RWPE2 (cell line): ENCODE data around the gene SLC25A26.

Experiments
- ATAC-seq: fragments of 200-7000 bp; cut with Tn5 transposase; 3 replicates; pipeline ENCODE4 v1.9.1; 2021; ENCODE audit warnings: low read depth
- DNase-seq: peaks from one replicate; pipeline ENCODE4 v3.0.0-alpha.2; 2020; ENCODE audit warnings: low spot score
- H3K27ac ChIP-seq: fragments of 450-650 bp; 2 replicates; pipeline ENCODE4 v1.5.1; 2017; ENCODE audit warnings: mild to moderate bottlenecking; ENCODE audit not compliant: poor library complexity, severe bottlenecking
- H3K27me3 ChIP-seq: fragments of 250-450 bp; sonication (Bioruptor Pico); 2 replicates; pipeline ENCODE4 v1.5.1; 2021; ENCODE audit warnings: mild to moderate bottlenecking, moderate library complexity; ENCODE audit not compliant: insufficient read depth, poor library complexity, severe bottlenecking
- H3K36me3 ChIP-seq: fragments of 250-450 bp; sonication (Bioruptor Pico); 2 replicates; pipeline ENCODE4 v1.5.1; 2020; ENCODE audit warnings: low read depth, mild to moderate bottlenecking, moderate library complexity
- H3K4me1 ChIP-seq: fragments of 250-450 bp; sonication (Bioruptor Pico); 2 replicates; pipeline ENCODE4 v1.5.1; 2021; ENCODE audit warnings: mild to moderate bottlenecking, moderate library complexity; ENCODE audit not compliant: insufficient read depth, poor library complexity, severe bottlenecking
- H3K4me3 ChIP-seq: fragments of 250-450 bp; sonication (Bioruptor Pico); 2 replicates; pipeline ENCODE4 v1.5.1; 2021; ENCODE audit warnings: mild to moderate bottlenecking, moderate library complexity; ENCODE audit not compliant: severe bottlenecking
- H3K9me3 ChIP-seq: fragments of 250-450 bp; sonication (Bioruptor Pico); 2 replicates; pipeline ENCODE4 v1.5.1; 2021; ENCODE audit warnings: mild to moderate bottlenecking, moderate library complexity; ENCODE audit not compliant: severe bottlenecking
- CTCF ChIP-seq: fragments of 450-650 bp; IDR thresholded peaks from one replicate; pipeline ENCODE4 v1.5.1; 2017; ENCODE audit warnings: mild to moderate bottlenecking, moderate library complexity; ENCODE audit not compliant: poor library complexity, severe bottlenecking

Gene SLC25A26

GRCh38 chr3:66344391-66344811 is 123.6 kb downstream of the SLC25A26 start:
- ATAC-seq (no peak), DNase-seq (no peak)
- TF ChIP-seq CTCF = no peak
- Histone ChIP-seq H3K27ac (no peak overlapping the region), H3K9me3 (no peaks in the 10 kb centered on the region), H3K36me3 (no peaks in the 10 kb centered on the region), H3K27me3 (no peaks in the 10 kb centered on the region), H3K4me3 (no peak overlapping the region), H3K4me1 (no peaks in the 10 kb centered on the region)

- H3K4me1 ChIP-seq = no peaks in the 10 kb centered on the region
- no peak overlapping the region for H3K4me3 ChIP-seq
- no peaks in the 10 kb centered on the region for H3K36me3 ChIP-seq
- H3K27me3 ChIP-seq = no peaks in the 10 kb centered on the region
- ATAC-seq (no peak), DNase-seq (no peak)
- H3K27ac ChIP-seq = no peak overlapping the region
- no peak for TF ChIP-seq CTCF
- H3K9me3 ChIP-seq = no peaks in the 10 kb centered on the region
Observed at GRCh38 chr3:66344848-66345578, 124.2 kb downstream of the SLC25A26 start.

GRCh38 chr3:66348704-66349103 is 127.9 kb downstream of the SLC25A26 start:
- TF ChIP-seq CTCF = no peak
- Histone ChIP-seq H3K27ac (no peak overlapping the region), H3K27me3 (no peaks in the 10 kb centered on the region)

GRCh38 chr3:66350601-66351000 is 129.8 kb downstream of the SLC25A26 start:
- TF ChIP-seq CTCF = no peak
- no peaks in the 10 kb centered on the region for H3K9me3 ChIP-seq
- H3K36me3 ChIP-seq = no peaks in the 10 kb centered on the region
- DNase-seq (no peak), ATAC-seq (no peak)
- H3K27me3 ChIP-seq = no peaks in the 10 kb centered on the region
- no peak overlapping the region for H3K27ac ChIP-seq
- H3K4me1 ChIP-seq = no peaks in the 10 kb centered on the region
- H3K4me3 ChIP-seq = no peak overlapping the region

More at GRCh38 chr3:66348704-66349103, 127.9 kb downstream of the SLC25A26 start:
- no peaks in the 10 kb centered on the region for H3K36me3 ChIP-seq
- ATAC-seq (no peak), DNase-seq (no peak)
- H3K9me3 ChIP-seq = no peaks in the 10 kb centered on the region
- H3K4me3 ChIP-seq = no peak overlapping the region
- no peaks in the 10 kb centered on the region for H3K4me1 ChIP-seq

GRCh38 chr3:66353039-66353438 is 132.2 kb downstream of the SLC25A26 start:
- DNase-seq = no peak
- no peaks in the 10 kb centered on the region for H3K9me3 ChIP-seq
- H3K36me3 ChIP-seq = no peaks in the 10 kb centered on the region
- ATAC-seq = no peak
- H3K4me3 ChIP-seq = no peak overlapping the region
- TF ChIP-seq CTCF = no peak
- H3K4me1 ChIP-seq = no peaks in the 10 kb centered on the region
- H3K27me3 ChIP-seq = no peaks in the 10 kb centered on the region
- no peak overlapping the region for H3K27ac ChIP-seq
